Measurements from ENCODE around the gene RNASEH2B.

DNA sequence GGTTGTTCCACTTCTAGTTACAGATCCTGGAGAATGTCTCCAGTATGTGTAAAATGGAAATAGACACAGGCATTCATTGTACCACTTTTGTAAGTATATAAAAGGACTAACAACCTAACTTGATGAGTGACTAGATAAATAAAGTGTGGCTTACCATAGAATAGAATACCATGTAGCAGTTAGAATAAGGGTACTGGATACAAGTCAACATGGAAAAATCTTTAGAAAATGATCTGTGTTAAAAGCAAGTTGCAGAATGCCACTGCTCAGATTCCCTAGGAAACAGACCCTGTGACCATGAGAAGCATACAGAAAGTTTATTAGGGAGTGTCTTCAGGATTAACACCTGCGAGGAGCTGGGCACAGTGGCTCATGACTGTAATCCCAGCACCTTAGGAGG, 25.9 kb upstream of the RNASEH2B start:
- TF ChIP-seq, protein P1, sequence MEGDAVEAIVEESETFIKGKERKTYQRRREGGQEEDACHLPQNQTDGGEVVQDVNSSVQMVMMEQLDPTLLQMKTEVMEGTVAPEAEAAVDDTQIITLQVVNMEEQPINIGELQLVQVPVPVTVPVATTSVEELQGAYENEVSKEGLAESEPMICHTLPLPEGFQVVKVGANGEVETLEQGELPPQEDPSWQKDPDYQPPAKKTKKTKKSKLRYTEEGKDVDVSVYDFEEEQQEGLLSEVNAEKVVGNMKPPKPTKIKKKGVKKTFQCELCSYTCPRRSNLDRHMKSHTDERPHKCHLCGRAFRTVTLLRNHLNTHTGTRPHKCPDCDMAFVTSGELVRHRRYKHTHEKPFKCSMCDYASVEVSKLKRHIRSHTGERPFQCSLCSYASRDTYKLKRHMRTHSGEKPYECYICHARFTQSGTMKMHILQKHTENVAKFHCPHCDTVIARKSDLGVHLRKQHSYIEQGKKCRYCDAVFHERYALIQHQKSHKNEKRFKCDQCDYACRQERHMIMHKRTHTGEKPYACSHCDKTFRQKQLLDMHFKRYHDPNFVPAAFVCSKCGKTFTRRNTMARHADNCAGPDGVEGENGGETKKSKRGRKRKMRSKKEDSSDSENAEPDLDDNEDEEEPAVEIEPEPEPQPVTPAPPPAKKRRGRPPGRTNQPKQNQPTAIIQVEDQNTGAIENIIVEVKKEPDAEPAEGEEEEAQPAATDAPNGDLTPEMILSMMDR (conservative IDR thresholded peaks at IDR 0.05; ENCODE audit: low read length), result no peak
- TF ChIP-seq EZH2phosphoT487 (IDR thresholded peaks at IDR 0.05; ENCODE audit: borderline replicate concordance), result no peak
